ENCODE results near the gene THSD1.

DNA sequence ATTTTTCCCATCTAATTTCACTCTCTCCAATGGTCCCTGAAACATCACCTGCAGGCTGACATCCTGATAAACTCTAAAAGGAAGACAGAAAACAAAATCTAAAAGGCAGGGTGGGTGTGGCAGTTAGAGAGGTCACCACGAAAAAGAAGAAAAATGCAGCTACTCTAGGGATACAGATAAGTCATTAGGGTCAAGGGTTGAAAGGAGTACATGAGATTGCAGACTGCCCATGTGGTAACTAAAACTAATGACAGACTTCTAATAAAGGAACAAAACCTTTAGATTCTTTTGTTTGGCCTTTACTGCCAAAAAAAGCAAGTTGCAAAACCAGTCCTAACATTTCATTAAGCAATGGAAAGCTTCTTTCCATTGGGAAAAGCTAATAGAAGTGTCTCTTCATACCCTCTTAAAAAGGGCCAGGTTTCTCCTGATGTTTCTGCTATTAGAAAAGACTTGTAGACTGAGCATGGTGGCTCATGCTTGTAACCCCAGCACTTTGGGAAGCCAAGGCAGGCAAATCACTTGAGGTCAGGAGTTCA, 31.0 kb downstream of the THSD1 start:
- TF ChIP-seq, protein P1, sequence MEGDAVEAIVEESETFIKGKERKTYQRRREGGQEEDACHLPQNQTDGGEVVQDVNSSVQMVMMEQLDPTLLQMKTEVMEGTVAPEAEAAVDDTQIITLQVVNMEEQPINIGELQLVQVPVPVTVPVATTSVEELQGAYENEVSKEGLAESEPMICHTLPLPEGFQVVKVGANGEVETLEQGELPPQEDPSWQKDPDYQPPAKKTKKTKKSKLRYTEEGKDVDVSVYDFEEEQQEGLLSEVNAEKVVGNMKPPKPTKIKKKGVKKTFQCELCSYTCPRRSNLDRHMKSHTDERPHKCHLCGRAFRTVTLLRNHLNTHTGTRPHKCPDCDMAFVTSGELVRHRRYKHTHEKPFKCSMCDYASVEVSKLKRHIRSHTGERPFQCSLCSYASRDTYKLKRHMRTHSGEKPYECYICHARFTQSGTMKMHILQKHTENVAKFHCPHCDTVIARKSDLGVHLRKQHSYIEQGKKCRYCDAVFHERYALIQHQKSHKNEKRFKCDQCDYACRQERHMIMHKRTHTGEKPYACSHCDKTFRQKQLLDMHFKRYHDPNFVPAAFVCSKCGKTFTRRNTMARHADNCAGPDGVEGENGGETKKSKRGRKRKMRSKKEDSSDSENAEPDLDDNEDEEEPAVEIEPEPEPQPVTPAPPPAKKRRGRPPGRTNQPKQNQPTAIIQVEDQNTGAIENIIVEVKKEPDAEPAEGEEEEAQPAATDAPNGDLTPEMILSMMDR (IDR thresholded peaks at IDR 0.05; ENCODE audit: low read depth, low read length) = no peak
- TF ChIP-seq POLR2A (IDR thresholded peaks at IDR 0.05; ENCODE audit: extremely low read depth, insufficient read length) = no peak
